ENCODE results near the gene THADA. TPM values are rescaled to one million over a fixed set of nuclear protein-coding genes. Genes with fewer than 3 reads are reported as not detected.
"Not testable (repeated sequence)": the region's sequence is repeated elsewhere in the genome, so short reads cannot be mapped to it uniquely, and the experiment has no call there.

The THADA gene
- total RNA-seq, 4 donors from 2014 or later = 26.2 to 58.3 (median 29.7) TPM

GRCh38 chr2:43399098-43399497, 196.7 kb downstream of the THADA start:
- H3K27ac ChIP-seq = peak overlapping the region; percentile 72
- no peaks in the 10 kb centered on the region for H3K9me3 ChIP-seq
- H3K4me3 ChIP-seq = no peak overlapping the region
- H3K4me1 ChIP-seq = peaks cover 35% of the 10 kb centered on the region
- DNase-seq (ENCODE audit: low spot score in 2 of 2) = no peak
- no peak for TF ChIP-seq EP300 (IDR thresholded peaks at IDR 0.05)
- no peak for TF ChIP-seq POLR2A (IDR thresholded peaks at IDR 0.05)
- no peak for TF ChIP-seq CTCF (IDR thresholded peaks at IDR 0.05)
- no peak for TF ChIP-seq POLR2AphosphoS5 (IDR thresholded peaks at IDR 0.05)
- 93% methylated on average over 2 of the region's 2 CpGs for WGBS
- H3K36me3 ChIP-seq = peaks cover 9% of the 10 kb centered on the region
- no peaks in the 10 kb centered on the region for H3K27me3 ChIP-seq

GRCh38 chr2:43397821-43398220, 198.0 kb downstream of the THADA start:
- Histone ChIP-seq H3K27ac (no peak overlapping the region), H3K4me3 (no peak overlapping the region), H3K9me3 (no peaks in the 10 kb centered on the region), H3K4me1 (peaks cover 24% of the 10 kb centered on the region), H3K27me3 (no peaks in the 10 kb centered on the region), H3K36me3 (peaks cover 9% of the 10 kb centered on the region)
- 92% methylated on average over 5 of the region's 5 CpGs for WGBS
- TF ChIP-seq POLR2AphosphoS5 (IDR thresholded peaks at IDR 0.05) (no peak), POLR2A (IDR thresholded peaks at IDR 0.05) (no peak), EP300 (IDR thresholded peaks at IDR 0.05) (no peak), CTCF (IDR thresholded peaks at IDR 0.05) (no peak)
- DNase-seq (ENCODE audit: low spot score in 2 of 2) = no peak

DNA sequence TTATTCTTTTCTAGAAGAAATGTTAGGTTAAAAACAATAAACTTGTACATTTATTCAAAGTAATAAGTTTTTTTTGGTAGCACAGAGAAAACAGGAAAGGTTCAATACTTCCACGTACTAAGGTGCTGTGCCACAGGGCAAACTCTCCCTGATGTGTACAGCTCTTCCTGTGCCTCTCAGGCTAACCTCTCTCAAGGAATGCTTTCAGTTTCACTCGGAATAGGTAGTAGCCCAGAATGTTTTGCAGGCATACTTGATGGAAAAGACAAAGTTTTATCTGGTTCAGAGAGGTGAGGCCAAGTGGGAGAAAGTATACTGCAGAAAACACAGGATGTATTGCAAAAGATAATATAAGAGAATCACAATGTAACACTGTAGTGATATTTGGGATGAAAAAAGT, 198.4 kb downstream of the THADA start:
- peaks cover 24% of the 10 kb centered on the region for H3K4me1 ChIP-seq
- peaks cover 9% of the 10 kb centered on the region for H3K36me3 ChIP-seq
- no peak for TF ChIP-seq POLR2A (IDR thresholded peaks at IDR 0.05)
- no peak for TF ChIP-seq CTCF (IDR thresholded peaks at IDR 0.05)
- TF ChIP-seq EP300 (IDR thresholded peaks at IDR 0.05) = no peak
- no peak for TF ChIP-seq POLR2AphosphoS5 (IDR thresholded peaks at IDR 0.05)
- H3K27me3 ChIP-seq = no peaks in the 10 kb centered on the region
- H3K4me3 ChIP-seq = no peak overlapping the region
- no peaks in the 10 kb centered on the region for H3K9me3 ChIP-seq
- no peak overlapping the region for H3K27ac ChIP-seq
- 68% methylated on average over 2 of the region's 2 CpGs for WGBS
- DNase-seq (ENCODE audit: low spot score in 2 of 2) = no peak

- DNase-seq (ENCODE audit: low spot score in 2 of 2); H3K9me3 ChIP-seq; H3K4me3 ChIP-seq; H3K36me3 ChIP-seq; H3K27me3 ChIP-seq; H3K27ac ChIP-seq: not testable (repeated sequence)
- 95% methylated on average over 8 of the region's 8 CpGs for WGBS
- H3K4me1 ChIP-seq = peaks cover 29% of the 10 kb centered on the region
These were observed 199.5 kb downstream of the THADA start for GRCh38 chr2:43396344-43396743.

GRCh38 chr2:43393918-43394317, 201.9 kb downstream of the THADA start:
- DNase-seq (ENCODE audit: low spot score in 2 of 2) = no peak
- WGBS = 82% methylated on average over 2 of the region's 2 CpGs
- TF ChIP-seq EP300 (IDR thresholded peaks at IDR 0.05) (no peak), CTCF (IDR thresholded peaks at IDR 0.05) (no peak), POLR2AphosphoS5 (IDR thresholded peaks at IDR 0.05) (no peak), POLR2A (IDR thresholded peaks at IDR 0.05) (no peak)
- Histone ChIP-seq H3K4me3 (no peak overlapping the region), H3K36me3 (peaks cover 9% of the 10 kb centered on the region), H3K4me1 (peaks cover 21% of the 10 kb centered on the region), H3K27me3 (no peaks in the 10 kb centered on the region), H3K27ac (no peak overlapping the region), H3K9me3 (no peaks in the 10 kb centered on the region)

DNA sequence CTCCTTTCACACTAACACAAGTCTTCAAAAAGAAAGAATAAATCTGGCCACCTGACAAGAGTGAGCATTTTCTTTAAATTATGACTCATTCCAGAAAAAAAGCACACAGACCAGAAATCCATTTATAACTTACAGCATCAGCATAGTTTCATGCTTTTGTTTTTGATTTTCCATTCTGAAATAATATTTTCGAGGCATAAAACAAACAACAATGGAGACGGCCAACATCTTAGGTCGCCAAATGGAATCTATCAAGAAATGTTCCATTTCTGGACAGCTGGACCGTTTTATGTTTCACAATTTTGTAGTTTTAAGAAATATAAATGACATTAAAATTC, 204.0 kb downstream of the THADA start:
- no peaks in the 10 kb centered on the region for H3K9me3 ChIP-seq
- TF ChIP-seq POLR2A (IDR thresholded peaks at IDR 0.05) = no peak
- TF ChIP-seq EP300 (IDR thresholded peaks at IDR 0.05) = no peak
- no peak for TF ChIP-seq POLR2AphosphoS5 (IDR thresholded peaks at IDR 0.05)
- TF ChIP-seq CTCF (IDR thresholded peaks at IDR 0.05) = no peak
- H3K4me3 ChIP-seq = no peak overlapping the region
- 44% methylated on average over 4 of the region's 4 CpGs for WGBS
- H3K4me1 ChIP-seq = peaks cover 34% of the 10 kb centered on the region
- DNase-seq (ENCODE audit: low spot score in 2 of 2) = no peak
- H3K27me3 ChIP-seq = no peaks in the 10 kb centered on the region
- H3K27ac ChIP-seq = peak overlapping the region; percentile 75
- peaks cover 7% of the 10 kb centered on the region for H3K36me3 ChIP-seq

All from suprapubic skin (tissue), 4 donors.